ENCODE data around the gene DUS1L.

DNA sequence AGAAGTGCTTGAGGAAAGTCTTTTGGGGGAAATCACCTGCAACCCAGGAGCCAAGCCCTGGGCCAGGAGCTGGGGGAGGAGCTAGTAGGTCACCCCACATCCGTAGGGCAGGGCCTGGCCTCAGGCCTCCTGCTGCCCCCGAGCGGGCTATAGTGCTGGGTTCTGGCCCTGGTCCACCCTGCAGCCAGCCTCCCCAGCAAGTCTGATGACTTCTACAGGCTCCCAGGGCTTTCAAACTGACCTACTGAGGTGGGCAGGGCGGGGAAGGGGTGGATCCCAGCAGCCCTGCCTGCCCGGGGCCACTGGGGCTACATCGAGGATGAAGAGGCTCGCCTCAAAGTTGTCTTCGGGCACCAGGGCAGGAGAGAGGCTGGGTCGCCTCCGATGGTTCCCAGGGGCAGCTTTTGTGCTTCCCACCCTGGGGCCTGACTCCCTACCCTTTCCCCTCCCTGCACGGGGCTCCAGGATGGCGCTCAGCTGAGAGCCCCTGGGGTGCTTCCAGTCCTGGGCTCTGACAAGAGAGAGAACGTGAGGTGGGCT, 47.9 kb downstream of the DUS1L start:
- TF ChIP-seq SPI1 (IDR thresholded peaks at IDR 0.05; ENCODE audit: low read depth, low read length) (no peak), TAF1 (IDR thresholded peaks at IDR 0.05; ENCODE audit: low read depth, low read length) (no peak)

All from GM12891 (cell line).